IMR-90 (cell line): Measurements from ENCODE around the gene STAT3. TPM values are rescaled to one million over a fixed set of nuclear protein-coding genes. Genes with fewer than 3 reads are reported as not detected.
"Not testable (repeated sequence)": the region's sequence is repeated elsewhere in the genome, so short reads cannot be mapped to it uniquely, and the experiment has no call there.

Experiments used
- ATAC-seq: fragments of 200-7000 bp; cut with Tn5 transposase; 2 replicates; pipeline ENCODE4 v1.9.1; 2020; ENCODE audit warnings: low read depth, mild to moderate bottlenecking, moderate library complexity
- BruUV-seq: library from RNA; stranded (reverse); fragments of 400-500 nt; replicated peaks from 2 replicates; lab custom pipeline; 2021; lab: Mats Ljungman, UMichigan
- CTCF ChIA-PET: fragments of 300-600 bp; formaldehyde crosslinking; extraction: SDS; loops from one replicate; lab custom pipeline; 2021; ENCODE audit warnings: antibody characterized with exemption; lab: Yijun Ruan, JAX
- POLR2A ChIA-PET: fragments of 300-600 bp; sonication (Branson Sonifier 250); formaldehyde crosslinking; loops from one replicate; lab custom pipeline; 2022; ENCODE audit warnings: antibody characterized with exemption; ENCODE audit not compliant: unreplicated experiment; lab: Charles Lee
- DNase-seq: peaks from one replicate; pipeline ENCODE4 v3.0.0; 2013
- H2AFZ ChIP-seq: replicated peaks from 2 replicates; pipeline ENCODE3; 2013; ENCODE audit warnings: low read length, mild to moderate bottlenecking; ENCODE audit not compliant: poor library complexity
- H2AK5ac ChIP-seq: 2 replicates; pipeline ENCODE4 v1.6.1; 2013; ENCODE audit warnings: low read depth, low read length, inconsistent platforms
- H2AK9ac ChIP-seq: replicated peaks from 2 replicates; pipeline ENCODE3; 2013; ENCODE audit warnings: mild to moderate bottlenecking, low read depth, low read length, moderate library complexity; ENCODE audit not compliant: poor library complexity
- H2BK120ac ChIP-seq: 2 replicates; pipeline ENCODE4 v1.6.1; 2013; ENCODE audit warnings: low read depth, low read length, inconsistent platforms
- H2BK15ac ChIP-seq: 3 replicates; pipeline ENCODE4 v1.6.1; 2013; ENCODE audit warnings: low read depth, low read length, inconsistent platforms
- H2BK20ac ChIP-seq: 2 replicates; pipeline ENCODE4 v1.6.1; 2013; ENCODE audit warnings: low read depth, mild to moderate bottlenecking, inconsistent platforms, low read length, moderate library complexity
- H2BK5ac ChIP-seq: 2 replicates; pipeline ENCODE4 v1.6.1; 2013; ENCODE audit warnings: mild to moderate bottlenecking, low read depth, low read length, inconsistent platforms; ENCODE audit not compliant: poor library complexity, severe bottlenecking
- H3K14ac ChIP-seq: replicated peaks from 2 replicates; pipeline ENCODE4 v1.6.1; 2013; ENCODE audit warnings: low read depth, low read length, inconsistent platforms
- H3K18ac ChIP-seq: 2 replicates; pipeline ENCODE4 v1.6.1; 2013; ENCODE audit warnings: low read depth, low read length, control low read depth
- H3K23ac ChIP-seq: 2 replicates; pipeline ENCODE4 v1.6.1; 2013; ENCODE audit warnings: low read depth, low read length, inconsistent platforms
- H3K27ac ChIP-seq: 2 replicates; pipeline ENCODE4 v1.5.1; 2013; ENCODE audit warnings: mild to moderate bottlenecking, control low read depth, low read length; ENCODE audit not compliant: insufficient read depth
- H3K27me3 ChIP-seq: 2 replicates; pipeline ENCODE4 v1.6.1; 2013; ENCODE audit warnings: low read length; ENCODE audit not compliant: control insufficient read depth, insufficient read depth
- H3K36me3 ChIP-seq: 2 replicates; pipeline ENCODE4 v1.6.1; 2013; ENCODE audit warnings: low read length, mixed read lengths; ENCODE audit not compliant: control insufficient read depth, insufficient read depth
- H3K4ac ChIP-seq: 2 replicates; pipeline ENCODE4 v1.6.1; 2013; ENCODE audit warnings: low read depth, low read length, inconsistent platforms
- H3K4me1 ChIP-seq: 2 replicates; pipeline ENCODE4 v1.6.1; 2013; ENCODE audit warnings: low read length, mixed read lengths; ENCODE audit not compliant: control insufficient read depth, insufficient read depth
- H3K4me2 ChIP-seq: 2 replicates; pipeline ENCODE4 v1.6.1; 2013; ENCODE audit warnings: low read depth, mild to moderate bottlenecking, control low read depth, low read length, moderate library complexity
- H3K4me3 ChIP-seq: 2 replicates; pipeline ENCODE4 v1.5.1; 2013; ENCODE audit warnings: low read depth, mild to moderate bottlenecking, control low read depth, low read length, moderate library complexity; ENCODE audit not compliant: insufficient read depth
- H3K56ac ChIP-seq: 2 replicates; pipeline ENCODE4 v1.6.1; 2013; ENCODE audit warnings: low read length, inconsistent platforms; ENCODE audit not compliant: insufficient read depth; ENCODE audit errors: extremely low read depth
- H3K79me1 ChIP-seq, 2 experiments: 2 replicates each; pipeline ENCODE4 v1.6.1; 2013; ENCODE audit warnings: low read length in 2 of 2, inconsistent platforms in 1 of 2, low read depth in 1 of 2
- H3K9ac ChIP-seq: 2 replicates; pipeline ENCODE4 v1.6.1; 2013; ENCODE audit warnings: low read depth, low read length, control low read depth
- H3K9me1 ChIP-seq: 2 replicates; pipeline ENCODE4 v1.6.1; 2013; ENCODE audit warnings: low read length, inconsistent platforms; ENCODE audit not compliant: insufficient read depth
- H3K9me3 ChIP-seq: 2 replicates; pipeline ENCODE4 v1.6.1; 2013; ENCODE audit warnings: low read length; ENCODE audit not compliant: control insufficient read depth, insufficient read depth
- H4K20me1 ChIP-seq: 2 replicates; pipeline ENCODE4 v1.6.1; 2013; ENCODE audit warnings: low read length, inconsistent platforms; ENCODE audit not compliant: insufficient read depth
- H4K5ac ChIP-seq: 2 replicates; pipeline ENCODE4 v1.6.1; 2013; ENCODE audit warnings: mild to moderate bottlenecking, low read depth, low read length, control low read depth
- H4K8ac ChIP-seq, 2 experiments: 2 replicates each; pipeline ENCODE4 v1.6.1; 2013; ENCODE audit warnings: low read depth in 2 of 2, low read length in 2 of 2, control low read depth in 1 of 2, inconsistent platforms in 1 of 2
- H4K91ac ChIP-seq: 2 replicates; pipeline ENCODE4 v1.6.1; 2013; ENCODE audit warnings: low read depth, low read length, inconsistent platforms; ENCODE audit not compliant: insufficient read depth
- WGBS, 2 experiments: methylation state at CpG; one replicate each; pipeline versions ENCODE4 v1.1.5 to v1.1.7; 2013; ENCODE audit warnings: missing lambda C conversion rate in 2 of 2; ENCODE audit not compliant: insufficient read length in 1 of 2; ENCODE audit errors: extremely low coverage in 2 of 2; 5-methylcytosine and 5-hydroxymethylcytosine counted together
- dilution Hi-C: fragments of 300-500 bp; cut with HindIII; formaldehyde crosslinking; loops from one replicate; pipeline ENCODE4 v1.14.3; 2018; ENCODE audit warnings: low sequenced_read_pairs; ENCODE audit not compliant: unreplicated experiment
- in situ Hi-C: fragments of 300-500 bp; cut with MboI; formaldehyde crosslinking; loops from 3 replicates; pipeline ENCODE4 v1.14.3; 2019; ENCODE audit warnings: low sequenced_read_pairs, inconsistent platforms, mixed read lengths
- intact Hi-C: fragments of 100-400 bp; cut with micrococcal nuclease; formaldehyde crosslinking; loops from 2 replicates; pipeline ENCODE4 v1.10.0; 2022
- polyA plus RNA-seq, 3 experiments: library from polyadenylated mRNA; depleted of rRNA; stranded (reverse); fragments of >200 nt; gene quantifications; 2 replicates each; pipeline ENCODE4 v1.2.3, GENCODE V29; 2012; ENCODE audit warnings: low replicate concordance in 1 of 3
- total RNA-seq: library from RNA; depleted of rRNA; stranded (reverse); fragments of >200 nt; gene quantifications from 2 replicates; pipeline ENCODE4 v1.2.3, GENCODE V29; 2012; rRNA removed

Gene STAT3
- total and polyA plus RNA-seq, 2 of the 4 experiments (the other 2 are of a cell fraction): 47.2 to 66.3 TPM

- ATAC-seq, H2AFZ ChIP-seq, BruUV-seq, H2BK20ac ChIP-seq, H2BK5ac ChIP-seq, DNase-seq, H3K4me1 ChIP-seq, H3K56ac ChIP-seq, H3K18ac ChIP-seq, H4K5ac ChIP-seq, CTCF ChIA-PET, intact Hi-C loops, H2AK5ac ChIP-seq, H2AK9ac ChIP-seq, H2BK15ac ChIP-seq, H2BK120ac ChIP-seq, H3K23ac ChIP-seq, H4K91ac ChIP-seq, H3K4me3 ChIP-seq, POLR2A ChIA-PET, in situ Hi-C loops, H3K4ac ChIP-seq, H3K9ac ChIP-seq, H3K4me2 ChIP-seq, H4K8ac ChIP-seq, H3K27me3 ChIP-seq, H3K9me3 ChIP-seq, H3K36me3 ChIP-seq, H3K14ac ChIP-seq, H3K27ac ChIP-seq, dilution Hi-C loops: not testable (repeated sequence)
- Histone ChIP-seq H4K20me1 (peaks cover 28% of the 10 kb centered on the region), H3K79me1 (peaks cover 17 to 61% of the 10 kb centered on the region in 2 experiments), H3K9me1 (peaks cover 14% of the 10 kb centered on the region)
- no CpG with 5 or more reads among the region's 4 CpGs for WGBS, 2 experiments
Measured at GRCh38 chr17:42264366-42264765, 123.9 kb downstream of the STAT3 start.

Other genes with a start within 250 kb of the STAT3 start
- 112 and 126 TPM in 2 replicates for gene RAB5C, start 233.5 kb downstream of the STAT3 start, total RNA-seq
- 277 and 312 TPM in 2 replicates for gene RAB5C, start 233.5 kb downstream of the STAT3 start, polyA plus RNA-seq (2012; rRNA removed)
- not detected in 2 replicates for gene KCNH4, start 207.3 kb downstream of the STAT3 start, total RNA-seq
- 0.03 and 0.06 TPM in 2 replicates for gene KCNH4, start 207.3 kb downstream of the STAT3 start, polyA plus RNA-seq (2012; rRNA removed)
- gene HCRT, start 203.0 kb downstream of the STAT3 start, total RNA-seq: not detected in 2 replicates
- not detected in 2 replicates for gene HCRT, start 203.0 kb downstream of the STAT3 start, polyA plus RNA-seq (2012; rRNA removed)
- gene GHDC, start 193.9 kb downstream of the STAT3 start, total RNA-seq: 4.4 and 8.1 TPM in 2 replicates
- 5.2 and 6.1 TPM in 2 replicates for gene GHDC, start 193.9 kb downstream of the STAT3 start, polyA plus RNA-seq (2012; rRNA removed)
- gene STAT5B, start 112.1 kb downstream of the STAT3 start, total RNA-seq: 21.7 and 24.4 TPM in 2 replicates
- gene STAT5B, start 112.1 kb downstream of the STAT3 start, polyA plus RNA-seq (2012; rRNA removed): 28.7 and 29.6 TPM in 2 replicates
- gene STAT5A, start 99.9 kb downstream of the STAT3 start, total RNA-seq: 1.3 and 1.4 TPM in 2 replicates
- 1.4 and 1.5 TPM in 2 replicates for gene STAT5A, start 99.9 kb downstream of the STAT3 start, polyA plus RNA-seq (2012; rRNA removed)
- 556 and 644 TPM in 2 replicates for gene CAVIN1, start 34.8 kb upstream of the STAT3 start, total RNA-seq
- gene CAVIN1, start 34.8 kb upstream of the STAT3 start, polyA plus RNA-seq (2012; rRNA removed): 491 and 533 TPM in 2 replicates
- gene ATP6V0A1, start 70.4 kb upstream of the STAT3 start, total RNA-seq: 18.8 and 23.6 TPM in 2 replicates
- 34.0 and 36.2 TPM in 2 replicates for gene ATP6V0A1, start 70.4 kb upstream of the STAT3 start, polyA plus RNA-seq (2012; rRNA removed)
- 6.5 and 7.5 TPM in 2 replicates for gene NAGLU, start 147.8 kb upstream of the STAT3 start, total RNA-seq
- 29.2 TPM in 2 replicates for gene NAGLU, start 147.8 kb upstream of the STAT3 start, polyA plus RNA-seq (2012; rRNA removed)
- 0.56 and 0.72 TPM in 2 replicates for gene HSD17B1, start 164.5 kb upstream of the STAT3 start, total RNA-seq
- gene HSD17B1, start 164.5 kb upstream of the STAT3 start, polyA plus RNA-seq (2012; rRNA removed): 1.4 and 2.9 TPM in 2 replicates
- gene COASY, start 173.7 kb upstream of the STAT3 start, total RNA-seq: 9.7 and 10.6 TPM in 2 replicates
- 44.0 and 46.6 TPM in 2 replicates for gene COASY, start 173.7 kb upstream of the STAT3 start, polyA plus RNA-seq (2012; rRNA removed)
- gene MLX, start 178.7 kb upstream of the STAT3 start, total RNA-seq: 37.5 and 37.8 TPM in 2 replicates
- gene MLX, start 178.7 kb upstream of the STAT3 start, polyA plus RNA-seq (2012; rRNA removed): 45.5 and 45.6 TPM in 2 replicates
- 5.6 and 8.9 TPM in 2 replicates for gene PSMC3IP, start 189.3 kb upstream of the STAT3 start, total RNA-seq
- 9.8 and 11.1 TPM in 2 replicates for gene PSMC3IP, start 189.3 kb upstream of the STAT3 start, polyA plus RNA-seq (2012; rRNA removed)
- 44.1 and 47.2 TPM in 2 replicates for gene RETREG3, start 220.9 kb upstream of the STAT3 start, total RNA-seq
- 18.1 and 24.4 TPM in 2 replicates for gene RETREG3, start 220.9 kb upstream of the STAT3 start, polyA plus RNA-seq (2012; rRNA removed)
- gene TUBG1, start 221.2 kb upstream of the STAT3 start, total RNA-seq: 38.9 and 42.5 TPM in 2 replicates
- gene TUBG1, start 221.2 kb upstream of the STAT3 start, polyA plus RNA-seq (2012; rRNA removed): 93.8 and 94.5 TPM in 2 replicates